Activated CD4-positive, alpha-beta T cell treated with anti-CD3 and anti-CD28 coated beads for 36 hours (primary cell): Measurements from ENCODE around the gene CBS. TPM values are rescaled to one million over a fixed set of nuclear protein-coding genes. Genes with fewer than 3 reads are reported as not detected.
A peak's percentile ranks its signal among the peaks of the same experiment; 100 is the strongest.
"Not testable (repeated sequence)": the region's sequence is repeated elsewhere in the genome, so short reads cannot be mapped to it uniquely, and the experiment has no call there.

Experiments
- ATAC-seq: fragments of 200-7000 bp; cut with Tn5 transposase; one replicate; pipeline ENCODE4 v1.10.0; 2021; ENCODE audit warnings: mild to moderate bottlenecking, moderate library complexity
- CTCF ChIA-PET: fragments of 350-600 bp; sonication (Branson Sonifier 250); formaldehyde crosslinking; loops from one replicate; lab custom pipeline; 2021; ENCODE audit warnings: antibody characterized with exemption; lab: Charles Lee
- POLR2A ChIA-PET: fragments of 350-600 bp; sonication (Branson Sonifier 250); formaldehyde crosslinking; loops from one replicate; lab custom pipeline; 2021; ENCODE audit warnings: antibody characterized with exemption, inconsistent platforms; lab: Charles Lee
- DNase-seq: peaks from one replicate; pipeline ENCODE4 v3.0.0-alpha.2; 2020
- H3K27ac Mint-ChIP-seq: one replicate; pipeline ENCODE4 v1.8.0; 2021; ENCODE audit warnings: mixed read lengths
- H3K27me3 Mint-ChIP-seq: one replicate; pipeline ENCODE4 v1.8.0; 2021; ENCODE audit warnings: mixed read lengths
- H3K36me3 Mint-ChIP-seq: one replicate; pipeline ENCODE4 v1.8.0; 2021; ENCODE audit warnings: low read depth, mixed read lengths
- H3K4me1 Mint-ChIP-seq: one replicate; pipeline ENCODE4 v1.8.0; 2021; ENCODE audit warnings: mixed read lengths
- H3K4me3 Mint-ChIP-seq: one replicate; pipeline ENCODE4 v1.8.0; 2021; ENCODE audit warnings: mild to moderate bottlenecking, moderate library complexity, mixed read lengths
- H3K9me3 Mint-ChIP-seq: one replicate; pipeline ENCODE4 v1.8.0; 2021; ENCODE audit warnings: low read depth, mixed read lengths
- intact Hi-C, 2 experiments: fragments of 100-400 bp; cut with DNase I in 1 of 2; cut with micrococcal nuclease in 1 of 2; formaldehyde crosslinking; loops; one replicate each; pipeline versions ENCODE4 v1.14.2 to v1.15.1; 2022 to 2024; cut with DNase I, micrococcal nuclease
- total RNA-seq, 2 experiments: library from RNA; stranded (reverse); gene quantifications; one replicate each; pipeline ENCODE4 v1.2.3, GENCODE V29; 2021

CBS gene
- 10 to 100 TPM; 88.3 to 98.5 TPM for total RNA-seq

GRCh38 chr21:43075170-43076022, at the start of gene CBS:
Gene CBS (minus strand): TSS chr21:43075835. CDS start chr21:43072193, 3,642 bp downstream.
- H3K27ac Mint-ChIP-seq, H3K4me3 Mint-ChIP-seq, DNase-seq, H3K27me3 Mint-ChIP-seq, POLR2A ChIA-PET, H3K36me3 Mint-ChIP-seq, H3K9me3 Mint-ChIP-seq, intact Hi-C loops, CTCF ChIA-PET, H3K4me1 Mint-ChIP-seq: not testable (repeated sequence)
- peak; percentile 66 for ATAC-seq

GRCh38 chr21:43115956-43116355, 40.3 kb upstream of the CBS start:
- H3K27me3 Mint-ChIP-seq, H3K4me3 Mint-ChIP-seq, CTCF ChIA-PET, intact Hi-C loops, H3K4me1 Mint-ChIP-seq, DNase-seq, ATAC-seq, H3K36me3 Mint-ChIP-seq, H3K27ac Mint-ChIP-seq, H3K9me3 Mint-ChIP-seq, POLR2A ChIA-PET: not testable (repeated sequence)

- DNase-seq, H3K9me3 Mint-ChIP-seq, H3K27ac Mint-ChIP-seq, POLR2A ChIA-PET, H3K4me3 Mint-ChIP-seq, H3K27me3 Mint-ChIP-seq, H3K36me3 Mint-ChIP-seq, ATAC-seq, H3K4me1 Mint-ChIP-seq, intact Hi-C loops, CTCF ChIA-PET: not testable (repeated sequence)
Measured at GRCh38 chr21:43114483-43114882, 38.8 kb upstream of the CBS start.

- H3K27me3 Mint-ChIP-seq, POLR2A ChIA-PET, DNase-seq, CTCF ChIA-PET, H3K9me3 Mint-ChIP-seq, intact Hi-C loops, H3K4me1 Mint-ChIP-seq, H3K4me3 Mint-ChIP-seq, H3K36me3 Mint-ChIP-seq, H3K27ac Mint-ChIP-seq: not testable (repeated sequence)
- ATAC-seq: peak; percentile 75
Measured at GRCh38 chr21:43109006-43109405, 33.4 kb upstream of the CBS start.

- H3K27ac Mint-ChIP-seq, H3K4me1 Mint-ChIP-seq, H3K4me3 Mint-ChIP-seq, intact Hi-C loops, DNase-seq, H3K9me3 Mint-ChIP-seq, CTCF ChIA-PET, H3K27me3 Mint-ChIP-seq, H3K36me3 Mint-ChIP-seq, POLR2A ChIA-PET: not testable (repeated sequence)
- peak; percentile 15 for ATAC-seq
Measured at GRCh38 chr21:43108177-43108576, 32.5 kb upstream of the CBS start.

- H3K27ac Mint-ChIP-seq, H3K36me3 Mint-ChIP-seq, H3K9me3 Mint-ChIP-seq, H3K4me1 Mint-ChIP-seq, H3K27me3 Mint-ChIP-seq, H3K4me3 Mint-ChIP-seq, intact Hi-C loops, POLR2A ChIA-PET, DNase-seq, CTCF ChIA-PET: not testable (repeated sequence)
- ATAC-seq: peak; percentile 34
Measured at GRCh38 chr21:43107794-43108137, 32.1 kb upstream of the CBS start.

- POLR2A ChIA-PET, H3K27me3 Mint-ChIP-seq, H3K36me3 Mint-ChIP-seq, H3K9me3 Mint-ChIP-seq, H3K4me3 Mint-ChIP-seq, DNase-seq, H3K4me1 Mint-ChIP-seq, intact Hi-C loops, H3K27ac Mint-ChIP-seq, CTCF ChIA-PET: not testable (repeated sequence)
- ATAC-seq: peak; percentile 71
Measured at GRCh38 chr21:43106965-43107793, 31.5 kb upstream of the CBS start, which contains the start of gene U2AF1. Gene U2AF1 (minus strand): TSS chr21:43107570. CDS start chr21:43107494, 76 bp downstream.

GRCh38 chr21:43104642-43105041, 29.0 kb upstream of the CBS start:
- H3K4me3 Mint-ChIP-seq, DNase-seq, POLR2A ChIA-PET: not testable (repeated sequence)

GRCh38 chr21:43102281-43102680, 26.6 kb upstream of the CBS start:
- CTCF ChIA-PET, POLR2A ChIA-PET: not testable (repeated sequence)

More at GRCh38 chr21:43104642-43105041, 29.0 kb upstream of the CBS start:
- H3K27ac Mint-ChIP-seq, ATAC-seq, H3K27me3 Mint-ChIP-seq, CTCF ChIA-PET, H3K9me3 Mint-ChIP-seq, H3K4me1 Mint-ChIP-seq, H3K36me3 Mint-ChIP-seq, intact Hi-C loops: not testable (repeated sequence)

GRCh38 chr21:43101676-43102075, 26.0 kb upstream of the CBS start:
- H3K36me3 Mint-ChIP-seq, ATAC-seq, DNase-seq, CTCF ChIA-PET, H3K4me1 Mint-ChIP-seq, intact Hi-C loops, H3K27me3 Mint-ChIP-seq, H3K4me3 Mint-ChIP-seq, POLR2A ChIA-PET, H3K27ac Mint-ChIP-seq, H3K9me3 Mint-ChIP-seq: not testable (repeated sequence)

More at GRCh38 chr21:43102281-43102680, 26.6 kb upstream of the CBS start:
- H3K9me3 Mint-ChIP-seq, H3K36me3 Mint-ChIP-seq, H3K4me1 Mint-ChIP-seq, H3K4me3 Mint-ChIP-seq, H3K27ac Mint-ChIP-seq, intact Hi-C loops, H3K27me3 Mint-ChIP-seq, DNase-seq: not testable (repeated sequence)
- peak; percentile 77 for ATAC-seq

- H3K9me3 Mint-ChIP-seq, H3K36me3 Mint-ChIP-seq, POLR2A ChIA-PET, CTCF ChIA-PET, H3K27ac Mint-ChIP-seq, intact Hi-C loops, ATAC-seq, H3K4me1 Mint-ChIP-seq, H3K27me3 Mint-ChIP-seq, DNase-seq, H3K4me3 Mint-ChIP-seq: not testable (repeated sequence)
Measured at GRCh38 chr21:43101000-43101399, 25.4 kb upstream of the CBS start.
